OCI-LY3 (cell line): ENCODE results near the gene HS2ST1.

Source experiments
- H2AFZ ChIP-seq: fragments of 200-600, 300-600 bp; shearing (Covaris generic); 2 replicates; pipeline ENCODE4 v1.6.0; 2014; ENCODE audit warnings: antibody characterized with exemption, low read depth, low read length
- H3K27ac ChIP-seq: fragments of 200-600, 300-600 bp; sonication (generic); 2 replicates; pipeline ENCODE4 v1.5.1; 2014; ENCODE audit warnings: mild to moderate bottlenecking, low read length, moderate library complexity, mixed read lengths
- H3K27me3 ChIP-seq: fragments of 200-600, 300-600 bp; sonication (generic); 2 replicates; pipeline ENCODE4 v1.6.1; 2014; ENCODE audit warnings: low read depth, low read length, mixed read lengths
- H3K36me3 ChIP-seq: fragments of 200-600, 300-600 bp; sonication (generic); replicated peaks from 2 replicates; pipeline ENCODE3; 2014; ENCODE audit warnings: low read depth, low read length, mixed read lengths
- H3K4me1 ChIP-seq: fragments of 300-600, 200-600 bp; sonication (generic); 2 replicates; pipeline ENCODE4 v1.6.1; 2014; ENCODE audit warnings: low read length, mixed read lengths
- H3K4me2 ChIP-seq: fragments of 200-600, 300-600 bp; sonication (generic); 2 replicates; pipeline ENCODE4 v1.6.1; 2014; ENCODE audit warnings: low read length, mixed read lengths
- H3K4me3 ChIP-seq: fragments of 300-600, 200-600 bp; sonication (generic); 2 replicates; pipeline ENCODE4 v1.5.1; 2014; ENCODE audit warnings: antibody characterized with exemption, mild to moderate bottlenecking, low read length, moderate library complexity
- H3K79me2 ChIP-seq: fragments of 300-600, 200-600 bp; shearing (Covaris generic); 2 replicates; pipeline ENCODE4 v1.6.1; 2014; ENCODE audit warnings: mild to moderate bottlenecking, low read length, mixed read lengths
- H3K9ac ChIP-seq: fragments of 300-600, 200-600 bp; shearing (Covaris generic); 2 replicates; pipeline ENCODE4 v1.6.0; 2014; ENCODE audit warnings: mild to moderate bottlenecking, low read length, moderate library complexity
- H3K9me3 ChIP-seq: fragments of 200-600, 300-600 bp; shearing (Covaris generic); 2 replicates; pipeline ENCODE4 v1.6.1; 2014; ENCODE audit warnings: low read length, mixed read lengths; ENCODE audit not compliant: insufficient read depth
- H4K20me1 ChIP-seq: fragments of 200-600, 300-600 bp; sonication (generic); 2 replicates; pipeline ENCODE4 v1.6.1; 2016; ENCODE audit warnings: low read length, mixed read lengths; ENCODE audit not compliant: insufficient read depth
- CTCF ChIP-seq: fragments of 200-600, 300-600 bp; sonication (generic); IDR thresholded peaks from 2 replicates; pipeline ENCODE4 v1.5.1; 2014; ENCODE audit warnings: antibody characterized with exemption, low read length, low read depth
- EZH2phosphoT487 ChIP-seq: fragments of 200-600 bp; shearing (Covaris generic); IDR thresholded peaks from 2 replicates; pipeline ENCODE4 v1.6.1; 2018; ENCODE audit warnings: antibody characterized with exemption, mixed run types, low read depth

HS2ST1 gene

GRCh38 chr1:87129606-87130005 is 215.2 kb downstream of the HS2ST1 start:
- TF ChIP-seq EZH2phosphoT487 (no peak), CTCF (no peak)
- H3K9ac ChIP-seq, result no peak overlapping the region
- no peaks in the 10 kb centered on the region for H3K9me3 ChIP-seq
- no peaks in the 10 kb centered on the region for H3K4me1 ChIP-seq
- no peaks in the 10 kb centered on the region for H4K20me1 ChIP-seq
- no peaks in the 10 kb centered on the region for H3K36me3 ChIP-seq
- H3K79me2 ChIP-seq, result no peaks in the 10 kb centered on the region
- no peak overlapping the region for H2AFZ ChIP-seq
- no peak overlapping the region for H3K4me3 ChIP-seq
- no peak overlapping the region for H3K4me2 ChIP-seq
- H3K27me3 ChIP-seq, result no peaks in the 10 kb centered on the region
- H3K27ac ChIP-seq, result no peak overlapping the region

GRCh38 chr1:87130438-87130837 is 216.0 kb downstream of the HS2ST1 start:
- Histone ChIP-seq H3K36me3 (no peaks in the 10 kb centered on the region), H4K20me1 (no peaks in the 10 kb centered on the region), H3K27me3 (no peaks in the 10 kb centered on the region), H3K4me1 (no peaks in the 10 kb centered on the region), H2AFZ (no peak overlapping the region), H3K4me3 (no peak overlapping the region), H3K79me2 (no peaks in the 10 kb centered on the region), H3K9me3 (no peaks in the 10 kb centered on the region), H3K27ac (no peak overlapping the region), H3K9ac (no peak overlapping the region), H3K4me2 (no peak overlapping the region)
- TF ChIP-seq CTCF, result no peak
- no peak for TF ChIP-seq EZH2phosphoT487

GRCh38 chr1:87131809-87132283 is 217.4 kb downstream of the HS2ST1 start:
- no peaks in the 10 kb centered on the region for H3K36me3 ChIP-seq
- H3K4me1 ChIP-seq, result no peaks in the 10 kb centered on the region
- H3K4me2 ChIP-seq, result peak overlapping the region; percentile 96
- no peak overlapping the region for H3K27ac ChIP-seq
- no peaks in the 10 kb centered on the region for H3K79me2 ChIP-seq
- H3K9me3 ChIP-seq, result no peaks in the 10 kb centered on the region
- TF ChIP-seq EZH2phosphoT487 (no peak), CTCF (peak; percentile 81)
- H3K27me3 ChIP-seq, result no peaks in the 10 kb centered on the region
- peak overlapping the region; percentile 70 for H3K9ac ChIP-seq
- H2AFZ ChIP-seq, result peak overlapping the region; percentile 84
- no peaks in the 10 kb centered on the region for H4K20me1 ChIP-seq
- peak overlapping the region; percentile 85 for H3K4me3 ChIP-seq

- no peaks in the 10 kb centered on the region for H4K20me1 ChIP-seq
- H3K9ac ChIP-seq, result peak overlapping the region; percentile 70
- no peak for TF ChIP-seq EZH2phosphoT487
- TF ChIP-seq CTCF, result no peak
- H3K36me3 ChIP-seq, result no peaks in the 10 kb centered on the region
- H3K9me3 ChIP-seq, result no peaks in the 10 kb centered on the region
- H3K79me2 ChIP-seq, result no peaks in the 10 kb centered on the region
- H3K27me3 ChIP-seq, result no peaks in the 10 kb centered on the region
- no peak overlapping the region for H3K27ac ChIP-seq
- peak overlapping the region; percentile 84 for H2AFZ ChIP-seq
- H3K4me2 ChIP-seq, result peak overlapping the region; percentile 96
- peak overlapping the region; percentile 85 for H3K4me3 ChIP-seq
- H3K4me1 ChIP-seq, result no peaks in the 10 kb centered on the region
Observed at GRCh38 chr1:87132284-87132870, 217.9 kb downstream of the HS2ST1 start.
